A549 (cell line): ENCODE measurements around the gene BTBD7. TPM values are rescaled to one million over a fixed set of nuclear protein-coding genes. Genes with fewer than 3 reads are reported as not detected.

Source experiments
- ATAC-seq, 2 experiments: fragments of 200-7000 bp in 1 of 2; fragments of >200 bp in 1 of 2; cut with Nextera tagmentation in 1 of 2; cut with Tn5 transposase in 1 of 2; 3 replicates each; pipeline versions ENCODE4 v1.8.0 to v1.9.1; 2018 to 2020; ENCODE audit warnings: mild to moderate bottlenecking in 1 of 2, moderate library complexity in 1 of 2
- CTCF ChIA-PET: fragments of 300-600 bp; sonication (Branson Sonifier 250); formaldehyde crosslinking; extraction: SDS; loops from one replicate; lab custom pipeline; 2021; ENCODE audit warnings: antibody characterized with exemption, inconsistent platforms; lab: Yijun Ruan, JAX
- POLR2A ChIA-PET: fragments of 350-600 bp; formaldehyde crosslinking; extraction: SDS; loops from one replicate; lab custom pipeline; 2021; ENCODE audit warnings: antibody characterized with exemption, inconsistent platforms; lab: Yijun Ruan, JAX
- DNase-seq, 2 experiments: peaks; one replicate each; pipeline versions ENCODE4 v3.0.0 to v3.0.0-alpha.2; 2011 to 2016; ENCODE audit warnings: low read depth in 1 of 2, low spot score in 1 of 2
- FAIRE-seq: peaks from 2 replicates; lab custom pipeline; 2011; peaks lifted over from hg19 to GRCh38; lab: Jason Lieb, UNC
- H3K27ac ChIP-seq, 2 experiments: fragments of >200 bp; sonication (Bioruptor Twin); formaldehyde crosslinking; 3 replicates each; pipeline ENCODE4 v1.5.1; 2016 to 2017
- H3K4me1 ChIP-seq: fragments of >200 bp; sonication (Bioruptor Twin); formaldehyde crosslinking; 3 replicates; pipeline ENCODE4 v1.6.1; 2016
- H3K4me2 ChIP-seq: fragments of >200 bp; sonication (Bioruptor Twin); formaldehyde crosslinking; 3 replicates; pipeline ENCODE4 v1.6.1; 2016
- H3K4me3 ChIP-seq: fragments of >200 bp; sonication (Bioruptor Twin); formaldehyde crosslinking; 3 replicates; pipeline ENCODE4 v1.5.1; 2016
- H3K9me3 ChIP-seq: fragments of >200 bp; sonication (Bioruptor Twin); formaldehyde crosslinking; 3 replicates; pipeline ENCODE4 v1.6.1; 2016
- CBX2 ChIP-seq: fragments of 200-600 bp; sonication (generic); IDR thresholded peaks from 2 replicates; pipeline ENCODE4 v1.6.1; 2016; ENCODE audit warnings: low read depth, mild to moderate bottlenecking, borderline replicate concordance
- CEBPB ChIP-seq, 2 experiments: fragments of >200 bp in 1 of 2; sonication (Bioruptor Twin) in 1 of 2; formaldehyde crosslinking in 1 of 2; IDR thresholded peaks; 2 replicates each; pipeline ENCODE4 v1.6.1; 2012 to 2016
- CHD2 ChIP-seq: fragments of 150-350 bp; IDR thresholded peaks from 2 replicates; pipeline ENCODE4 v1.6.1; 2014; ENCODE audit warnings: low read length; ENCODE audit not compliant: partially characterized antibody
- CHD4 ChIP-seq: fragments of 200-600 bp; sonication (generic); IDR thresholded peaks from 2 replicates; pipeline ENCODE4 v1.6.1; 2016; ENCODE audit warnings: antibody characterized with exemption, mild to moderate bottlenecking, borderline replicate concordance
- EHF ChIP-seq: fragments of 250-450 bp; sonication (Bioruptor Pico); IDR thresholded peaks from 2 replicates; pipeline ENCODE4 v1.5.0; 2020; ENCODE audit warnings: mild to moderate bottlenecking
- EP300 ChIP-seq, 2 experiments: fragments of >200 bp; sonication (Bioruptor Twin); formaldehyde crosslinking; IDR thresholded peaks; 2 replicates in 1 of 2; 3 replicates in 1 of 2; pipeline ENCODE4 v1.6.1; 2016 to 2017
- FOSB ChIP-seq: fragments of 250-450 bp; sonication (Bioruptor Pico); IDR thresholded peaks from 2 replicates; pipeline ENCODE4 v1.5.0; 2020; ENCODE audit warnings: mild to moderate bottlenecking, moderate library complexity
- FOSL2 ChIP-seq, 2 experiments: fragments of 450-650 bp in 1 of 2; fragments of >200 bp in 1 of 2; sonication (Bioruptor Twin) in 1 of 2; formaldehyde crosslinking; IDR thresholded peaks; 2 replicates each; pipeline versions ENCODE4 v1.5.0 to v1.6.1; 2016 to 2020; ENCODE audit warnings: mild to moderate bottlenecking in 1 of 2, moderate library complexity in 1 of 2
- FOXS1 ChIP-seq: fragments of 250-450 bp; sonication (Bioruptor Pico); IDR thresholded peaks from 2 replicates; pipeline ENCODE4 v1.5.0; 2020; ENCODE audit warnings: mild to moderate bottlenecking, moderate library complexity
- GATA3 ChIP-seq: IDR thresholded peaks from 2 replicates; pipeline ENCODE4 v1.6.1; 2012; ENCODE audit warnings: borderline replicate concordance
- HDAC2 ChIP-seq: fragments of 200-600 bp; sonication (generic); IDR thresholded peaks from 2 replicates; pipeline ENCODE4 v1.6.1; 2016
- HOXA7 ChIP-seq: fragments of 250-450 bp; sonication (Bioruptor Pico); IDR thresholded peaks from 2 replicates; pipeline ENCODE4 v1.5.0; 2020; ENCODE audit warnings: mild to moderate bottlenecking, moderate library complexity
- HOXB5 ChIP-seq: fragments of 250-450 bp; sonication (Bioruptor Pico); IDR thresholded peaks from 2 replicates; pipeline ENCODE4 v1.5.0; 2020; ENCODE audit warnings: mild to moderate bottlenecking, moderate library complexity
- JUNB ChIP-seq: fragments of >200 bp; sonication (Bioruptor Twin); formaldehyde crosslinking; IDR thresholded peaks from 2 replicates; pipeline ENCODE4 v1.6.1; 2016
- KDM1A ChIP-seq: fragments of 200-600 bp; sonication (generic); IDR thresholded peaks from 2 replicates; pipeline ENCODE4 v1.6.1; 2016; ENCODE audit warnings: low read depth, mild to moderate bottlenecking
- KDM5A ChIP-seq: fragments of 200-600 bp; sonication (generic); IDR thresholded peaks from 2 replicates; pipeline ENCODE4 v1.6.1; 2016; ENCODE audit warnings: antibody characterized with exemption, mild to moderate bottlenecking
- MAFK ChIP-seq: fragments of 450-650 bp; IDR thresholded peaks from 2 replicates; pipeline ENCODE4 v1.6.1; 2014; ENCODE audit not compliant: partially characterized antibody
- MAX ChIP-seq: IDR thresholded peaks from 2 replicates; pipeline ENCODE4 v1.6.1; 2012
- MYC ChIP-seq: IDR thresholded peaks from 2 replicates; pipeline ENCODE4 v1.6.1; 2012; ENCODE audit warnings: mild to moderate bottlenecking, inconsistent platforms, low read length, improper control_type of control experiment, borderline replicate concordance
- POLR2AphosphoS2 ChIP-seq: conservative IDR thresholded peaks from 2 replicates; pipeline ENCODE4 v1.6.1; 2012; ENCODE audit warnings: low read length, improper control_type of control experiment, inconsistent platforms
- RAD21 ChIP-seq, 2 experiments: fragments of >200 bp in 1 of 2; sonication (Bioruptor Twin) in 1 of 2; formaldehyde crosslinking in 1 of 2; IDR thresholded peaks in 1 of 2; conservative IDR thresholded peaks in 1 of 2; 2 replicates in 1 of 2; 3 replicates in 1 of 2; pipeline ENCODE4 v1.6.1; 2012 to 2018; ENCODE audit warnings: inconsistent platforms in 1 of 2
- RNF2 ChIP-seq: fragments of 200-600 bp; sonication (generic); IDR thresholded peaks from 2 replicates; pipeline ENCODE4 v1.6.1; 2016; ENCODE audit warnings: low read depth, mild to moderate bottlenecking, antibody characterized with exemption, moderate library complexity, borderline replicate concordance
- SMC3 ChIP-seq: fragments of >200 bp; sonication (Bioruptor Twin); formaldehyde crosslinking; IDR thresholded peaks from 3 replicates; pipeline ENCODE4 v1.6.1; 2018; ENCODE audit warnings: inconsistent platforms
- WGBS: methylation state at CpG from one replicate; pipeline ENCODE4 v1.1.6; 2017; ENCODE audit errors: missing lambda C conversion rate; 5-methylcytosine and 5-hydroxymethylcytosine counted together
- polyA plus RNA-seq, 4 experiments: library from polyadenylated mRNA; depleted of rRNA in 3 of 4; stranded (reverse); fragments of >200 nt; fragmentation: RNase III in 1 of 4; extraction: RNeasy Plus Mini Kit Qiagen cat#74134 plus additional on column Dnase treatment in 1 of 4; gene quantifications; 2 replicates in 3 of 4; 3 replicates in 1 of 4; pipeline ENCODE4 v1.2.3, GENCODE V29; 2011 to 2017
- TF ChIP-seq, protein P1 (sequence below): fragments of 450-650 bp; IDR thresholded peaks from 2 replicates; pipeline ENCODE4 v1.6.1; 2014; ENCODE audit warnings: antibody characterized with exemption
- TF ChIP-seq, protein P2 (sequence below): fragments of 150-350 bp; IDR thresholded peaks from 2 replicates; pipeline ENCODE4 v1.6.1; 2014; ENCODE audit warnings: low read depth, mild to moderate bottlenecking, low read length
- TF ChIP-seq, protein P3 (sequence below): fragments of 250-450 bp; sonication (Bioruptor Pico); IDR thresholded peaks from 2 replicates; pipeline ENCODE4 v1.5.0; 2021; ENCODE audit warnings: mild to moderate bottlenecking, moderate library complexity, borderline replicate concordance

The BTBD7 gene
- polyA plus RNA-seq, 2 of the 4 experiments (the other 2 are of a cell fraction) = 11.1 to 17.4 TPM

DNA sequence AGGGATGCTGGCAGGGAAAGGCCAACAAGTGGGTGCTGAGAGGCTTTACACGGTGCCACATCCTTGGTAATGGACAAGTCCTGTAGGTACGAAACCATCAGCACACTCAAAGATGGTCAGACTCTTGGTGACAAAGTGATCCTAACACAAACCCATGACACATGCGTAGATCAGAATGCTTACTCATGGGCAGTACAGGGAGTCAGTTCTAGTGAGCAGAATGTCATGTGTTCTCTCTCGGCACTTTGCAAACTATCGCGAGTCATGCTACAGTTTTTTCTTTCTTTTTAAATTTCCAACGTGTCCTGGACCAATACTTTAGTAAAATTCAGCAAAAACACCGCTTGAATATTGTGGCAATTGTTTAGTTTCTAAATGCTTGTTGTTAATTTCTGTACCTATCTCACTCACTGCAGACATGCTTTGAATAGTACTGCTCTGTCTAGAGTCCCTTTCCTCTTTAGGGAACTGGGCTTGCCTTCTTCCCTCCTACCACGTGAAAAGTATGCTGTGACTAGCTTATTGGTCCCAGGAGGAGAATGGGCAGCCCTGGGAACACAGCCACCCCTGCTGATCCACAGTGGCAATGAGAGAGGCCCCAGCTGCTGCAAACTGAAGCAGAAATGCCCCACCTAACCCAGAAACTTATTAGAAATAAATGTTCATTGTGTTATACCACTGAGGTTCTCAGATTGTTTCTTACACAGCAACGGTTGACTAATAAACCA, 63.3 kb downstream of the BTBD7 start:
- peaks cover 38% of the 10 kb centered on the region for H3K4me1 ChIP-seq
- FAIRE-seq (no peak), ATAC-seq (peak; percentile 93), DNase-seq (peak; percentile 55 to 84)
- peak; percentile 36 for TF ChIP-seq MAX
- TF ChIP-seq CHD2 = peak; percentile 71
- TF ChIP-seq HDAC2 = no peak
- TF ChIP-seq, protein P1, sequence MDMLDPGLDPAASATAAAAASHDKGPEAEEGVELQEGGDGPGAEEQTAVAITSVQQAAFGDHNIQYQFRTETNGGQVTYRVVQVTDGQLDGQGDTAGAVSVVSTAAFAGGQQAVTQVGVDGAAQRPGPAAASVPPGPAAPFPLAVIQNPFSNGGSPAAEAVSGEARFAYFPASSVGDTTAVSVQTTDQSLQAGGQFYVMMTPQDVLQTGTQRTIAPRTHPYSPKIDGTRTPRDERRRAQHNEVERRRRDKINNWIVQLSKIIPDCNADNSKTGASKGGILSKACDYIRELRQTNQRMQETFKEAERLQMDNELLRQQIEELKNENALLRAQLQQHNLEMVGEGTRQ = peak; percentile 39; the same call in 1 of the 2 replicates
- TF ChIP-seq FOSL2 (IDR thresholded peaks at IDR 0.05) = no peak
- TF ChIP-seq FOSL2 (CRISPR knock-in tag; IDR thresholded peaks at IDR 0.05) = peak; percentile 58
- TF ChIP-seq EHF = no peak
- TF ChIP-seq MAFK = peak; percentile 72
- TF ChIP-seq KDM5A = no peak
- H3K4me2 ChIP-seq = peak overlapping the region; percentile 71
- ChIA-PET POLR2A (no interaction called here), CTCF (interaction anchor here (1.0 kb wide), 1 partner anchor 10 kb away, joined by 4 read pairs; no protein-coding TSS in a partner anchor)
- H3K4me3 ChIP-seq = no peak overlapping the region
- H3K9me3 ChIP-seq = no peaks in the 10 kb centered on the region
- peak overlapping the region; percentile 61 to 71 for H3K27ac ChIP-seq
- WGBS = 24% methylated on average over 10 of the region's 10 CpGs

DNA sequence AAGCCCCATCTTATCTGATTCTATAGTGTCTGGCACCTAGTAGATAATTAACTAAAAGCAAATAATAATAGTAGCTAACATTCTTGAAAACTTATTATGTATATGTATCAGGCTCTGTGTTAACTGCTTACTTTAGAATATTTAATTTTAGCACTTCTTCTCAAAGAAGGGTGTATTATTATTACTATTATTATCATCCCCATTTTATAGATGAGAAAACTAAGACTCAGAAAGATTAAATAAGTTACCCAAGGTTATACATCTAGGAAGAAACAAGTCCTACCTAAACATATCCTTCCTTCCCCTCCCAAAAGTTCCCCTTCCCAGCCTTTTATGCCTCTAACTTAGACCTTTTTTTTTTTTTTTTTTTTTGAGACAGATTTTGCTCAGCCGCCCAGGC, 64.4 kb downstream of the BTBD7 start:
- 91% methylated on average over 1 of the region's 1 CpG for WGBS
- ATAC-seq (no peak), FAIRE-seq (no peak)
- no peaks in the 10 kb centered on the region for H3K9me3 ChIP-seq
- H3K27ac ChIP-seq = no peak overlapping the region
- H3K4me2 ChIP-seq = peak overlapping the region; percentile 71
- TF ChIP-seq RNF2 (no peak), MYC (no peak), CHD4 (0 out of 2 replicates have a peak, but pooled peaks have one; percentile 44), GATA3 (no peak), HDAC2 (peak; percentile 80), FOSL2 (IDR thresholded peaks at IDR 0.05) (no peak), FOSL2 (CRISPR knock-in tag; IDR thresholded peaks at IDR 0.05) (no peak), KDM1A (peak; percentile 72; the same call in 1 of the 2 replicates), FOSB (CRISPR knock-in tag) (no peak), HOXB5 (no peak)
- TF ChIP-seq, all 56 proteins: peak for 3
- H3K4me1 ChIP-seq = peaks cover 38% of the 10 kb centered on the region
- H3K4me3 ChIP-seq = no peak overlapping the region
- ChIA-PET POLR2A (interaction anchor here (0.7 kb wide), 1 partner anchor 322 kb away, joined by 8 read pairs; no protein-coding TSS in a partner anchor), CTCF (interaction anchor here (0.6 kb wide), 1 partner anchor 453 kb away, joined by 3 read pairs; no protein-coding TSS in a partner anchor)
- DNase-seq = no peak

GRCh38 chr14:93267149-93267711, 65.6 kb downstream of the BTBD7 start:
- POLR2A ChIA-PET = interaction anchor here (1.7 kb wide), 1 partner anchor 19 kb away, joined by 3 read pairs; no protein-coding TSS in a partner anchor
- ATAC-seq (no peak), DNase-seq (no peak), FAIRE-seq (no peak)
- Histone ChIP-seq H3K4me1 (peaks cover 38% of the 10 kb centered on the region), H3K4me2 (peak overlapping the region; percentile 9; the same call in 1 of the 3 replicates), H3K27ac (peak overlapping the region in 1 of 2 experiments; percentile 20; a peak in 1 of 6 replicates), H3K9me3 (no peaks in the 10 kb centered on the region), H3K4me3 (no peak overlapping the region)
- CTCF ChIA-PET = interaction anchor here (0.6 to 1.2 kb wide), 4 partner anchors 9 to 869 kb away, joined by 3 read pairs; partner anchors contain the start of genes GON7 and UBR7
- WGBS = 68% methylated on average over 3 of the region's 3 CpGs
- TF ChIP-seq CHD4 (no peak), CHD2 (no peak), CBX2 (no peak), GATA3 (no peak), FOXS1 (CRISPR knock-in tag) (no peak), HOXA7 (CRISPR knock-in tag) (no peak), FOSL2 (IDR thresholded peaks at IDR 0.05) (no peak), FOSL2 (CRISPR knock-in tag; IDR thresholded peaks at IDR 0.05) (no peak), POLR2AphosphoS2 (no peak), JUNB (no peak), RAD21 (conservative IDR thresholded peaks at IDR 0.05 in 1 of 2, IDR thresholded peaks at IDR 0.05 in 1 of 2) (no peak), EP300 (IDR thresholded peaks at IDR 0.05) (no peak), CEBPB (IDR thresholded peaks at IDR 0.05) (no peak), FOSB (CRISPR knock-in tag) (no peak), SMC3 (no peak), KDM5A (no peak)
- TF ChIP-seq, protein P2, sequence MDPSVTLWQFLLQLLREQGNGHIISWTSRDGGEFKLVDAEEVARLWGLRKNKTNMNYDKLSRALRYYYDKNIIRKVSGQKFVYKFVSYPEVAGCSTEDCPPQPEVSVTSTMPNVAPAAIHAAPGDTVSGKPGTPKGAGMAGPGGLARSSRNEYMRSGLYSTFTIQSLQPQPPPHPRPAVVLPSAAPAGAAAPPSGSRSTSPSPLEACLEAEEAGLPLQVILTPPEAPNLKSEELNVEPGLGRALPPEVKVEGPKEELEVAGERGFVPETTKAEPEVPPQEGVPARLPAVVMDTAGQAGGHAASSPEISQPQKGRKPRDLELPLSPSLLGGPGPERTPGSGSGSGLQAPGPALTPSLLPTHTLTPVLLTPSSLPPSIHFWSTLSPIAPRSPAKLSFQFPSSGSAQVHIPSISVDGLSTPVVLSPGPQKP = no peak
- TF ChIP-seq, protein P1 = no peak
- TF ChIP-seq, protein P3, sequence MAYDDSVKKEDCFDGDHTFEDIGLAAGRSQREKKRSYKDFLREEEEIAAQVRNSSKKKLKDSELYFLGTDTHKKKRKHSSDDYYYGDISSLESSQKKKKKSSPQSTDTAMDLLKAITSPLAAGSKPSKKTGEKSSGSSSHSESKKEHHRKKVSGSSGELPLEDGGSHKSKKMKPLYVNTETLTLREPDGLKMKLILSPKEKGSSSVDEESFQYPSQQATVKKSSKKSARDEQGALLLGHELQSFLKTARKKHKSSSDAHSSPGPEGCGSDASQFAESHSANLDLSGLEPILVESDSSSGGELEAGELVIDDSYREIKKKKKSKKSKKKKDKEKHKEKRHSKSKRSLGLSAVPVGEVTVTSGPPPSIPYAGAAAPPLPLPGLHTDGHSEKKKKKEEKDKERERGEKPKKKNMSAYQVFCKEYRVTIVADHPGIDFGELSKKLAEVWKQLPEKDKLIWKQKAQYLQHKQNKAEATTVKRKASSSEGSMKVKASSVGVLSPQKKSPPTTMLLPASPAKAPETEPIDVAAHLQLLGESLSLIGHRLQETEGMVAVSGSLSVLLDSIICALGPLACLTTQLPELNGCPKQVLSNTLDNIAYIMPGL (CRISPR knock-in tag) = no peak
